HepG2 (cell line): ENCODE measurements around the gene SLC25A11. TPM values are rescaled to one million over a fixed set of nuclear protein-coding genes. Genes with fewer than 3 reads are reported as not detected.

ENCODE experiments used
- ADNP ChIP-seq: sonication (generic); formaldehyde crosslinking; IDR thresholded peaks from 2 replicates; pipeline ENCODE4 v1.4.0; 2020; ENCODE audit warnings: missing genetic modification reagents
- ARHGAP35 ChIP-seq: sonication (generic); formaldehyde crosslinking; IDR thresholded peaks from 2 replicates; pipeline ENCODE4 v1.9.0; 2022; ENCODE audit warnings: mild to moderate bottlenecking, inconsistent platforms, moderate library complexity, missing genetic modification reagents, borderline replicate concordance
- FIP1L1 ChIP-seq: fragments of 200-400 bp; formaldehyde crosslinking; IDR thresholded peaks from 2 replicates; pipeline ENCODE4 v1.6.1; 2018; ENCODE audit warnings: low read depth, mild to moderate bottlenecking, low read length, moderate library complexity, borderline replicate concordance; ENCODE audit not compliant: insufficient read depth
- GABPB1 ChIP-seq: IDR thresholded peaks from 2 replicates; pipeline ENCODE4 v1.6.1; 2016; ENCODE audit warnings: mild to moderate bottlenecking, missing genetic modification reagents, moderate library complexity, missing compliant biosample characterization
- GTF3A ChIP-seq: sonication (generic); formaldehyde crosslinking; conservative IDR thresholded peaks from 2 replicates; pipeline ENCODE4 v1.4.0; 2020; ENCODE audit warnings: mild to moderate bottlenecking, missing genetic modification reagents
- IRF2 ChIP-seq: IDR thresholded peaks from 2 replicates; pipeline ENCODE4 v1.6.1; 2018; ENCODE audit warnings: missing genetic modification reagents, missing compliant biosample characterization
- NFYB ChIP-seq: sonication (generic); formaldehyde crosslinking; IDR thresholded peaks from 2 replicates; pipeline ENCODE4 v1.4.0; 2020; ENCODE audit warnings: missing genetic modification reagents
- NR2F6 ChIP-seq, 2 experiments: IDR thresholded peaks; 2 replicates each; pipeline ENCODE4 v1.6.1; 2016; ENCODE audit warnings: antibody characterized with exemption in 1 of 2, mild to moderate bottlenecking in 1 of 2
- ONECUT2 ChIP-seq: sonication (generic); formaldehyde crosslinking; IDR thresholded peaks from 2 replicates; pipeline ENCODE4 v1.4.0; 2020; ENCODE audit warnings: missing genetic modification reagents
- PHF21A ChIP-seq: sonication (generic); formaldehyde crosslinking; IDR thresholded peaks from 2 replicates; pipeline ENCODE4 v1.5.0; 2020; ENCODE audit warnings: mild to moderate bottlenecking, missing genetic modification reagents
- ZFY ChIP-seq: sonication (generic); formaldehyde crosslinking; IDR thresholded peaks from 2 replicates; pipeline ENCODE4 v1.4.0; 2020; ENCODE audit warnings: missing genetic modification reagents
- ZIK1 ChIP-seq: sonication (generic); formaldehyde crosslinking; IDR thresholded peaks from 2 replicates; pipeline ENCODE4 v1.5.0; 2020; ENCODE audit warnings: mild to moderate bottlenecking, low read depth, missing genetic modification reagents, borderline replicate concordance
- ZNF17 ChIP-seq: sonication (generic); formaldehyde crosslinking; IDR thresholded peaks from 2 replicates; pipeline ENCODE4 v1.5.0; 2020; ENCODE audit warnings: mild to moderate bottlenecking, missing genetic modification reagents
- ZNF572 ChIP-seq: sonication (generic); formaldehyde crosslinking; IDR thresholded peaks from 2 replicates; pipeline ENCODE4 v1.5.1; 2020; ENCODE audit warnings: mild to moderate bottlenecking, missing genetic modification reagents
- ZNF749 ChIP-seq: sonication (generic); formaldehyde crosslinking; IDR thresholded peaks from 2 replicates; pipeline ENCODE4 v1.8.0; 2022; ENCODE audit warnings: mild to moderate bottlenecking, missing genetic modification reagents, moderate library complexity, borderline replicate concordance
- ZNF768 ChIP-seq: sonication (generic); formaldehyde crosslinking; IDR thresholded peaks from 2 replicates; pipeline ENCODE4 v1.4.0; 2020; ENCODE audit warnings: missing genetic modification reagents
- polyA plus RNA-seq, 8 experiments: library from polyadenylated mRNA; depleted of rRNA in 3 of 8; stranded (reverse) in 7 of 8; unstranded in 1 of 8; fragments of >200 nt; fragmentation: Illumina TruSeq in 4 of 8; extraction: Trizol in 4 of 8; gene quantifications; 2 replicates each; pipeline versions ENCODE4 v1.2.1 to v1.2.3, GENCODE V29; 2011 to 2016; ENCODE audit warnings: low read depth in 4 of 8, missing spikeins in 1 of 8, mixed read lengths in 1 of 8; ENCODE audit not compliant: insufficient read depth in 1 of 8
- total RNA-seq, 5 experiments: library from RNA; depleted of rRNA; stranded (reverse); fragments of >200 nt; fragmentation: Illumina TruSeq; extraction: Trizol; gene quantifications; 2 replicates each; pipeline ENCODE4 v1.2.3, GENCODE V29; 2016; ENCODE audit warnings: low read depth in 1 of 5
- TF ChIP-seq, protein P1 (sequence below): sonication (generic); formaldehyde crosslinking; IDR thresholded peaks from 2 replicates; pipeline ENCODE4 v1.4.0; 2020; ENCODE audit warnings: missing genetic modification reagents
- TF ChIP-seq, protein P2 (sequence below): sonication (generic); formaldehyde crosslinking; IDR thresholded peaks from 2 replicates; pipeline ENCODE4 v1.5.1; 2020; ENCODE audit warnings: mild to moderate bottlenecking, missing genetic modification reagents, borderline replicate concordance

Gene SLC25A11
- total and polyA plus RNA-seq, 2 of the 13 experiments (the other 11 are each of a cell fraction or from before 2014, with no cell fraction given): 35.4 to 47.2 TPM

DNA sequence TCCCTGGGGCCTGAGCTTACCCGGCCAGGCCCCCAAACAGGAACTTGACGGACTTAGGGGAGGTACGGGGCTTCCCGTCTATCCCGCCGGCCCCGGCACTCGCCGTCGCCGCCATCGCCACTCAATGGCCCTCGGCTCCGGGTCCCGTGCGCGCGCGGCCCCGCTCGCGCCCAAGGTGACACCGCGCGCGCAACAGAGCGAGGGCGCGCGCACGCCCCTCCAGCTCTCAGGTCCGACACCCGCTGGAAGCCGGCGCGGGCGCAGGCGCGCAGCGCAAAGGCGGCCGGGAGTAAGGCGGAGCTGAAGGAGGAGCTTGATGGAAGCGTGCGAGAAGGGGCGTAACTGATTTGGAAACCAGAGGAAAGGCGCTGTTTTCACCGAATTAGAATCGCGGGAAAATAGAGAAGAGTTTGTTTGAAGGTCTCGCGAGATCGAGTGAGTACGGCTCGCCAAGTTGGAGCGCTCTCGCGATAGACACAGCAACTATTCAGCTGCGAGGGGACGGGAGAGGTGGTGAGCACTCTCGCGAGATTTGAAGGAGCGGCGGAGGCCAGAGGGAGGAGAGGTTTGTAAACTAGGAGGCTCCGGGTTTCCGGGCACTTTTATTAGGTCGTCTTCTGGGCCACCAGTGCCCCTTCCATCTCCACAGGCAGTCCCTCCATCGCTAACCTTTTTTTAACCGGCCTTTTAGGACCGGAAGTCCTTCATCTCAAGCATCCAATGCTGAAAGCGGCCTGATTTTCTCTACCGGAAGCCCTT lies at the start of gene SLC25A11, which contains the start of gene RNF167 (continued):
- TF ChIP-seq ZFY (CRISPR knock-in tag) (peak; percentile 72), ONECUT2 (CRISPR knock-in tag) (0 out of 2 replicates have a peak, but pooled peaks have one; percentile 2), PHF21A (CRISPR knock-in tag) (peak; percentile 46; the same call in 1 of the 2 replicates), NR2F6 (IDR thresholded peaks at IDR 0.05) (no peak), NR2F6 (CRISPR knock-in tag; IDR thresholded peaks at IDR 0.05) (no peak), IRF2 (CRISPR knock-in tag) (peak; percentile 25; the same call in 1 of the 2 replicates), GABPB1 (CRISPR knock-in tag) (peak; percentile 88), GTF3A (CRISPR knock-in tag) (no peak), ZIK1 (CRISPR knock-in tag) (0 out of 2 replicates have a peak, but pooled peaks have one; percentile 43), ZNF749 (CRISPR knock-in tag) (no peak; the same call in 1 of the 2 replicates), ADNP (CRISPR knock-in tag) (no peak), ZNF768 (no peak), ZNF572 (CRISPR knock-in tag) (no peak), NFYB (CRISPR knock-in tag) (peak; percentile 71), FIP1L1 (0 out of 2 replicates have a peak, but pooled peaks have one; percentile 27), ZNF17 (CRISPR knock-in tag) (no peak), ARHGAP35 (CRISPR knock-in tag) (no peak)
- TF ChIP-seq, protein P1, sequence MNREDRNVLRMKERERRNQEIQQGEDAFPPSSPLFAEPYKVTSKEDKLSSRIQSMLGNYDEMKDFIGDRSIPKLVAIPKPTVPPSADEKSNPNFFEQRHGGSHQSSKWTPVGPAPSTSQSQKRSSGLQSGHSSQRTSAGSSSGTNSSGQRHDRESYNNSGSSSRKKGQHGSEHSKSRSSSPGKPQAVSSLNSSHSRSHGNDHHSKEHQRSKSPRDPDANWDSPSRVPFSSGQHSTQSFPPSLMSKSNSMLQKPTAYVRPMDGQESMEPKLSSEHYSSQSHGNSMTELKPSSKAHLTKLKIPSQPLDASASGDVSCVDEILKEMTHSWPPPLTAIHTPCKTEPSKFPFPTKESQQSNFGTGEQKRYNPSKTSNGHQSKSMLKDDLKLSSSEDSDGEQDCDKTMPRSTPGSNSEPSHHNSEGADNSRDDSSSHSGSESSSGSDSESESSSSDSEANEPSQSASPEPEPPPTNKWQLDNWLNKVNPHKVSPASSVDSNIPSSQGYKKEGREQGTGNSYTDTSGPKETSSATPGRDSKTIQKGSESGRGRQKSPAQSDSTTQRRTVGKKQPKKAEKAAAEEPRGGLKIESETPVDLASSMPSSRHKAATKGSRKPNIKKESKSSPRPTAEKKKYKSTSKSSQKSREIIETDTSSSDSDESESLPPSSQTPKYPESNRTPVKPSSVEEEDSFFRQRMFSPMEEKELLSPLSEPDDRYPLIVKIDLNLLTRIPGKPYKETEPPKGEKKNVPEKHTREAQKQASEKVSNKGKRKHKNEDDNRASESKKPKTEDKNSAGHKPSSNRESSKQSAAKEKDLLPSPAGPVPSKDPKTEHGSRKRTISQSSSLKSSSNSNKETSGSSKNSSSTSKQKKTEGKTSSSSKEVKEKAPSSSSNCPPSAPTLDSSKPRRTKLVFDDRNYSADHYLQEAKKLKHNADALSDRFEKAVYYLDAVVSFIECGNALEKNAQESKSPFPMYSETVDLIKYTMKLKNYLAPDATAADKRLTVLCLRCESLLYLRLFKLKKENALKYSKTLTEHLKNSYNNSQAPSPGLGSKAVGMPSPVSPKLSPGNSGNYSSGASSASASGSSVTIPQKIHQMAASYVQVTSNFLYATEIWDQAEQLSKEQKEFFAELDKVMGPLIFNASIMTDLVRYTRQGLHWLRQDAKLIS (CRISPR knock-in tag): no peak
- TF ChIP-seq, protein P2, sequence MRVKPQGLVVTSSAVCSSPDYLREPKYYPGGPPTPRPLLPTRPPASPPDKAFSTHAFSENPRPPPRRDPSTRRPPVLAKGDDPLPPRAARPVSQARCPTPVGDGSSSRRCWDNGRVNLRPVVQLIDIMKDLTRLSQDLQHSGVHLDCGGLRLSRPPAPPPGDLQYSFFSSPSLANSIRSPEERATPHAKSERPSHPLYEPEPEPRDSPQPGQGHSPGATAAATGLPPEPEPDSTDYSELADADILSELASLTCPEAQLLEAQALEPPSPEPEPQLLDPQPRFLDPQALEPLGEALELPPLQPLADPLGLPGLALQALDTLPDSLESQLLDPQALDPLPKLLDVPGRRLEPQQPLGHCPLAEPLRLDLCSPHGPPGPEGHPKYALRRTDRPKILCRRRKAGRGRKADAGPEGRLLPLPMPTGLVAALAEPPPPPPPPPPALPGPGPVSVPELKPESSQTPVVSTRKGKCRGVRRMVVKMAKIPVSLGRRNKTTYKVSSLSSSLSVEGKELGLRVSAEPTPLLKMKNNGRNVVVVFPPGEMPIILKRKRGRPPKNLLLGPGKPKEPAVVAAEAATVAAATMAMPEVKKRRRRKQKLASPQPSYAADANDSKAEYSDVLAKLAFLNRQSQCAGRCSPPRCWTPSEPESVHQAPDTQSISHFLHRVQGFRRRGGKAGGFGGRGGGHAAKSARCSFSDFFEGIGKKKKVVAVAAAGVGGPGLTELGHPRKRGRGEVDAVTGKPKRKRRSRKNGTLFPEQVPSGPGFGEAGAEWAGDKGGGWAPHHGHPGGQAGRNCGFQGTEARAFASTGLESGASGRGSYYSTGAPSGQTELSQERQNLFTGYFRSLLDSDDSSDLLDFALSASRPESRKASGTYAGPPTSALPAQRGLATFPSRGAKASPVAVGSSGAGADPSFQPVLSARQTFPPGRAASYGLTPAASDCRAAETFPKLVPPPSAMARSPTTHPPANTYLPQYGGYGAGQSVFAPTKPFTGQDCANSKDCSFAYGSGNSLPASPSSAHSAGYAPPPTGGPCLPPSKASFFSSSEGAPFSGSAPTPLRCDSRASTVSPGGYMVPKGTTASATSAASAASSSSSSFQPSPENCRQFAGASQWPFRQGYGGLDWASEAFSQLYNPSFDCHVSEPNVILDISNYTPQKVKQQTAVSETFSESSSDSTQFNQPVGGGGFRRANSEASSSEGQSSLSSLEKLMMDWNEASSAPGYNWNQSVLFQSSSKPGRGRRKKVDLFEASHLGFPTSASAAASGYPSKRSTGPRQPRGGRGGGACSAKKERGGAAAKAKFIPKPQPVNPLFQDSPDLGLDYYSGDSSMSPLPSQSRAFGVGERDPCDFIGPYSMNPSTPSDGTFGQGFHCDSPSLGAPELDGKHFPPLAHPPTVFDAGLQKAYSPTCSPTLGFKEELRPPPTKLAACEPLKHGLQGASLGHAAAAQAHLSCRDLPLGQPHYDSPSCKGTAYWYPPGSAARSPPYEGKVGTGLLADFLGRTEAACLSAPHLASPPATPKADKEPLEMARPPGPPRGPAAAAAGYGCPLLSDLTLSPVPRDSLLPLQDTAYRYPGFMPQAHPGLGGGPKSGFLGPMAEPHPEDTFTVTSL: no peak
